Measurements from ENCODE around the gene EPHA10.
"Not testable (repeated sequence)": the region's sequence is repeated elsewhere in the genome, so short reads cannot be mapped to it uniquely, and the experiment has no call there.

EPHA10 gene

DNA sequence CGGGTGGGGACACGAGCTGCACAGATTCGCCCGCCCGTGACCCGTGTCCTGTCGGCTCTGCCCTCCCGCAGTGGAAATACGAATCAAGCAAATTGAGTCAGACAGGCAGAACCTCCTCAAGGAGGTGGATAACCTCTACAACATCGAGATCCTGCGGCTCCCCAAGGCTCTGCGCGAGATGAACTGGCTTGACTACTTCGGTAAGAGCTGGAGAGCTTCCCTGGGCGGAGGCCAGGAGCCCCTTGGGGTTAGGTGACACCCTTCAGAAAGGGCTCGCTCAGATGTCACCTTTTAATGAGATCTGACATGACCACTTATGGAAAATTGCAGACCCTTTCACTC, 72.1 kb downstream of the EPHA10 start:
- no peak for DNase-seq (ENCODE audit: low read depth)
- TF ChIP-seq, protein P1, sequence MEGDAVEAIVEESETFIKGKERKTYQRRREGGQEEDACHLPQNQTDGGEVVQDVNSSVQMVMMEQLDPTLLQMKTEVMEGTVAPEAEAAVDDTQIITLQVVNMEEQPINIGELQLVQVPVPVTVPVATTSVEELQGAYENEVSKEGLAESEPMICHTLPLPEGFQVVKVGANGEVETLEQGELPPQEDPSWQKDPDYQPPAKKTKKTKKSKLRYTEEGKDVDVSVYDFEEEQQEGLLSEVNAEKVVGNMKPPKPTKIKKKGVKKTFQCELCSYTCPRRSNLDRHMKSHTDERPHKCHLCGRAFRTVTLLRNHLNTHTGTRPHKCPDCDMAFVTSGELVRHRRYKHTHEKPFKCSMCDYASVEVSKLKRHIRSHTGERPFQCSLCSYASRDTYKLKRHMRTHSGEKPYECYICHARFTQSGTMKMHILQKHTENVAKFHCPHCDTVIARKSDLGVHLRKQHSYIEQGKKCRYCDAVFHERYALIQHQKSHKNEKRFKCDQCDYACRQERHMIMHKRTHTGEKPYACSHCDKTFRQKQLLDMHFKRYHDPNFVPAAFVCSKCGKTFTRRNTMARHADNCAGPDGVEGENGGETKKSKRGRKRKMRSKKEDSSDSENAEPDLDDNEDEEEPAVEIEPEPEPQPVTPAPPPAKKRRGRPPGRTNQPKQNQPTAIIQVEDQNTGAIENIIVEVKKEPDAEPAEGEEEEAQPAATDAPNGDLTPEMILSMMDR (IDR thresholded peaks at IDR 0.05; ENCODE audit: low read depth, low read length, missing control alignments), result no peak

DNA sequence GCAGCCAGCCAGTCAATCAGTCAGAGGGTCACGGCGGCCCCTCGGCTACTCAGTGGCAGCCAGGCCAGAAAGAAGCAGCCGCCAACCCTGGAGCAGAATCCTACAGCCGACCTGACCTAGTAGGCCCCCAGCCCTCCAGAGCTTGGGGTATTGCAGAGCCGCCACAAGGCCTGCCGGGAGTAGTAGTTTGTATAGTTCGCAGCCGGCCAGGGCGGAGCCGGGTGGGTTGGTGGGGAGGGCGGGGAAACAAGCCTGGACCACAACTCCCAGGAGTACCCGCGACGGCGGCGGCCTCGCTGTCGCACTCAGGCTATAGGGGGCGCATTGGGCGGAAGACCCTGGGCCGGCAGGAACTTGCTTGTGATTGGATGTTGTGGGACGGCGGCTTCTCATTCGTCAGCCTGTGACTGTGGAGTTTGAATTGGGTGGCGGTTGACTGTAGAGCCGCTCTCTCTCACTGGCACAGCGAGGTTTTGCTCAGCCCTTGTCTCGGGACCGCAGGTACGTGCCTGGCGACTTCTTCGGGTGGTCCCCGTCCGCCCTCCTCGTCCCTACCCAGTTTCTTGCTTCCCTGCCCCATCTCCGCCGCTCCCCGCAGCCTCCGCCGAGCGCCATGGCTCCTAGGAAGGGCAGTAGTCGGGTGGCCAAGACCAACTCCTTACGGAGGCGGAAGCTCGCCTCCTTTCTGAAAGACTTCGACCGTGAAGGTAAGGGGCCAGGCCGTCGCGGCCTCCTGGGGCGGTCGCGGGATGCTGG, 72.7 kb downstream of the EPHA10 start, which contains the start of gene CDCA8:
TSS of gene CDCA8 (plus strand) at position 439 of the 756 bp plus-strand sequence. CDS start at position 614, 175 bp downstream.
- peak; percentile 94 for DNase-seq (ENCODE audit: low read depth)
- H3K4me3 ChIP-seq (ENCODE audit: low read depth, low read length), result peak within 1 kb of the TSS; percentile 71
- TF ChIP-seq, protein P1 (IDR thresholded peaks at IDR 0.05; ENCODE audit: low read depth, low read length, missing control alignments), result peak; percentile 75

More for the DNA sequence above, 72.1 kb downstream of the EPHA10 start:
- peak overlapping the region; percentile 57 for H3K4me3 ChIP-seq (ENCODE audit: low read depth, low read length)

GRCh38 chr1:37691497-37692077, 73.3 kb downstream of the EPHA10 start:
- peak overlapping the region; percentile 71 for H3K4me3 ChIP-seq (ENCODE audit: low read depth, low read length)
- TF ChIP-seq, protein P1 (IDR thresholded peaks at IDR 0.05; ENCODE audit: low read depth, low read length, missing control alignments), result no peak
- no peak for DNase-seq (ENCODE audit: low read depth)

GRCh38 chr1:37688926-37689325, 76.0 kb downstream of the EPHA10 start:
- H3K4me3 ChIP-seq (ENCODE audit: low read depth, low read length), result peak overlapping the region; percentile 72
- DNase-seq (ENCODE audit: low read depth), result no peak
- TF ChIP-seq, protein P1 (IDR thresholded peaks at IDR 0.05; ENCODE audit: low read depth, low read length, missing control alignments), result no peak

DNA sequence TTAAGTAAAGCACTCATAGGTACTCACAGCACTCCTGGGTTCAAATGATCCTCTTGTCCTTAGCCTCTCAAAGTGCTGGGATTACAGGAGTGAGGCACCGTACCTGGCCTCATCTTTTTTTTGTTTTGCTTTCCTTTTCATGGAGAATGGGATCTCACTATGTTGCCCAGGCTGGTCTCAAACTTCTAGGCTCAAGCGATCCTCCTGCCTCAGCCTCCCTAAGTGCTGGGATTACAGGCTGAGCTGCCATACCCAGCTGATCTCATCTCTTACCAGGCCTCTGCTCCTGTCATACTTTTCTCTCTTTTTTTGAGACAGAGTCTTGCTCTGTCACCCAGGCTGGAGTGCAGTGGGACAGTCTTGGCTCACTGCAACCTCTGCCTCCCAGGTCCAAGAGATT, 77.2 kb downstream of the EPHA10 start:
- not testable (repeated sequence) for DNase-seq (ENCODE audit: low read depth); H3K4me3 ChIP-seq (ENCODE audit: low read depth, low read length)

DNA sequence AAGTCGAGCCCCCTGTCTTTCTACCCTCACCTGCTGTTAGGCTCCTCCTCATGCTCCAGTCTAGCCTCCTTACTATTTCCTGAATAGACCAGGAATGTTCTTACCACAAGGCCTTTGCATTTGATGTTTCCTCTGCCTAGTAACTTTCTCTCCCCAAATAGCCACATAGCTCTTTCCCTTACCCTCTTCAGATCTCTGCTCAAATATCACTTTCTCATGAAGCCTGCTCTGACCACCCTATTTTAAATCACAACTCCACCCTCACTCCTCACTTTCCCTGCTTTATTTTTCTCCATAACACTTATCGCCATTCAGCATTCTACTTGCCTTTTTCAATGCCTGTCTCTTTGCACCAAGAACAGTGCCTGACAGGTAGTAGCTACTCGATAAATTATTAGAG, 79.2 kb downstream of the EPHA10 start:
- TF ChIP-seq, protein P1 (IDR thresholded peaks at IDR 0.05; ENCODE audit: low read depth, low read length, missing control alignments), result no peak
- no peak for DNase-seq (ENCODE audit: low read depth)
- H3K4me3 ChIP-seq (ENCODE audit: low read depth, low read length), result no peak overlapping the region

- H3K4me3 ChIP-seq (ENCODE audit: low read depth, low read length); DNase-seq (ENCODE audit: low read depth): not testable (repeated sequence)
Measured at GRCh38 chr1:37684182-37684581, 80.7 kb downstream of the EPHA10 start.

Data from GM12864 (cell line).